Coronary artery (tissue), 2 donors: ENCODE results near the gene PRKG1.

Experiments used
- DNase-seq: peaks from one replicate; pipeline ENCODE4 v3.0.0-alpha.2; 2017; ENCODE audit warnings: low spot score
- H3K27ac ChIP-seq, 2 donors: fragments of 200-600 bp; sonication (generic); one replicate each; pipeline ENCODE4 v1.5.1; 2016 to 2019
- H3K4me3 ChIP-seq: fragments of 200-600 bp; sonication (generic); 2 replicates; pipeline ENCODE4 v1.5.1; 2016; ENCODE audit warnings: mild to moderate bottlenecking, moderate library complexity
- TF ChIP-seq, protein P1 (sequence below): fragments of 200-600 bp; sonication (generic); IDR thresholded peaks from one replicate; pipeline ENCODE4 v1.5.1; 2019; ENCODE audit warnings: antibody characterized with exemption

Gene PRKG1

DNA sequence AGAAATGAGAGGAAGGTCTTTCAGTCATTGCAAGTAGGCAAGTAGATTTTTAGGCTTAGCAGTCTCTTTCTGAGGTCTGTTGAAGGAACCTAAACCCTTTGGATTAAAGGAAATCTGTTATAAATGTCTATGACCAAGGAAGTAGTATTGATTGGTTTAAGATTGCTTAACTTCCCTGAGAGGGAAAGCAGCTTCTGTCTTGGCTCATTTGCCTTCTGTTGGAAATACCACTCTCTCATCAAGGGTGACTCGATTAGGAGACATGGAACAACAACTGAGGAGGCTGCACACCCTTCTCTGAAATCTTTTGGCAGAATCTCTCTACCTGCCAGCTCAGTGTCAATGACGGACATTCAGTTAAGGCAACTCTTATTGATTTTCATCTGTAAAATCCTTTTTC, 282.9 kb downstream of the PRKG1 start:
- TF ChIP-seq, protein P1, sequence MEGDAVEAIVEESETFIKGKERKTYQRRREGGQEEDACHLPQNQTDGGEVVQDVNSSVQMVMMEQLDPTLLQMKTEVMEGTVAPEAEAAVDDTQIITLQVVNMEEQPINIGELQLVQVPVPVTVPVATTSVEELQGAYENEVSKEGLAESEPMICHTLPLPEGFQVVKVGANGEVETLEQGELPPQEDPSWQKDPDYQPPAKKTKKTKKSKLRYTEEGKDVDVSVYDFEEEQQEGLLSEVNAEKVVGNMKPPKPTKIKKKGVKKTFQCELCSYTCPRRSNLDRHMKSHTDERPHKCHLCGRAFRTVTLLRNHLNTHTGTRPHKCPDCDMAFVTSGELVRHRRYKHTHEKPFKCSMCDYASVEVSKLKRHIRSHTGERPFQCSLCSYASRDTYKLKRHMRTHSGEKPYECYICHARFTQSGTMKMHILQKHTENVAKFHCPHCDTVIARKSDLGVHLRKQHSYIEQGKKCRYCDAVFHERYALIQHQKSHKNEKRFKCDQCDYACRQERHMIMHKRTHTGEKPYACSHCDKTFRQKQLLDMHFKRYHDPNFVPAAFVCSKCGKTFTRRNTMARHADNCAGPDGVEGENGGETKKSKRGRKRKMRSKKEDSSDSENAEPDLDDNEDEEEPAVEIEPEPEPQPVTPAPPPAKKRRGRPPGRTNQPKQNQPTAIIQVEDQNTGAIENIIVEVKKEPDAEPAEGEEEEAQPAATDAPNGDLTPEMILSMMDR = no peak
- H3K27ac ChIP-seq = no peak overlapping the region
- no peak for DNase-seq
- no peak overlapping the region for H3K4me3 ChIP-seq

DNA sequence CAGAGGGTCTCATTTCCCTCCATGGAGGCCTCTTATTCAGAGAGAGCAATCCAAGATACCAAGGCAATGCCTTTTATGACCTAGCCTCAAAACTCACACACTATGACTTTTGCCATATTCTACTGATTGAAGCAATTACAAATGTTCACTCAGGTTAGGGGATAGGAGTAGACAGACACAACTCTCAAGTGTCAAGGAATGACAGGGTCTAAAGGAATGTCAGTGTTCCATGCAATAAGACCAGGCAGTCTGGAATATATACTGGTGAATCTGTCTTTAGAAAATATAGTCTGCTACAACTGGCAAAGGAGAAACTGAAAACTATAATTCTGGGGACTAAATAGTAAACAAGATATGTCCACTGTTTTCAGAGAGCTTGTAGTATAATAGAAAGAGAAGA, 283.9 kb downstream of the PRKG1 start:
- DNase-seq = no peak
- H3K4me3 ChIP-seq = no peak overlapping the region
- TF ChIP-seq, protein P1 = no peak
- H3K27ac ChIP-seq = no peak overlapping the region

DNA sequence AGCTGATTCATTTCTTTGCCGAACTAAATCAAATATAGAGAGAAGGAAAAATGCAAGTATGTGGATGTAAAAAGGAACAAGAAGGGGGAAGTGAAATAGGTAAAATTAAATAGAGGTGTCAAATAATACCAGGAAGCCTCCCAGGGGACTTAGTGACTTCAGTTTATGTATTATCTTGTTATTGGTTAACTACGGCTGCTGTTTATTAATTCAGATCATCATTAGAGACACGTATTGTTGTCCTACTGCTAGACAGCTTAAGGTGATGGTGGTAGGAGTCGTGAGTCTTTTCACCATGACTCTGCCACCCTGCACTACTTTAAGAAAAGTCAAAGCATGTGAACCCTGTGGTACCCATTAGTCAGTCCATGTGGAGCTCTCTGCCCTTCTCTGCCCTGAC, 289.1 kb downstream of the PRKG1 start:
- Histone ChIP-seq H3K4me3 (no peak overlapping the region), H3K27ac (no peak overlapping the region)
- TF ChIP-seq, protein P1 = no peak
- no peak for DNase-seq

DNA sequence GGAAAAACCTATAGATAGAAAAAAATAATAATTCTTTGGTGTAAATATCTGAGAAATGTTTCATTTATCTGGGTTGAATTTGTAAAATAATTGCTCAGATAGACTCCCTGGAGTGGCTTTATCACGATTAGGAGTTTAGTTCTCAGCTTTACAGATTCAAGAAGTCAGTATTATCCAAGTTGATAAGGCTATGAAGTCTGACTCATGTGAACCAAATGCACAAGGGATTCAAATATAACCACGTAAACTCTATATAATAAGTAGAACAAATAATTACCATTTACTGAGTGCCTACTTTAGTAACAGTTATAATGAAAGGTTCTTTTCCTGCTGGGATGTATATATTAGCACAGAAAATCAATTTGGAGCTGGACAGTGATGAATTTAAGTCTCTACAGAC, 290.4 kb downstream of the PRKG1 start:
- Histone ChIP-seq H3K4me3 (no peak overlapping the region), H3K27ac (peak overlapping the region in 1 of 2 donors; percentile 51)
- TF ChIP-seq, protein P1 = no peak
- no peak for DNase-seq

DNA sequence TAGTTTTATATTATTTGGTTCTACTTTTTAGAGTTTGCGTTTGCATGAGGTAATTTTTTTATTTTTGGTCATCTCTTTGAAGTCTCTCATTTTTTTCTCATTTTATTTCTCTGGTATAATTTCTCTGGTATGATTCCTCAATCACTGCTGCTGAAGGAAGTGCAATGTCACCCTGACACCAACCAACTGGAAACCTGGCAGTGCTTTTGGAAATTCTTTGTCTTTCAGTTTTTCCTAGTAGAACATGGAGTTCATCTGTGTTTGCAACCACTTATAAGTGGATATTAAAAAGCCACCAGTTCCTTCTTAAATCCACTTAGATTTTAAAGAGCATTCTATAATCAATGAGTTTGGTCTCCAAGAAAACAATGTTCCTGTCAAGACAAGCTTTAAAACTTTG, 291.8 kb downstream of the PRKG1 start:
- TF ChIP-seq, protein P1 = no peak
- Histone ChIP-seq H3K27ac (peak overlapping the region; percentile 54 to 77), H3K4me3 (no peak overlapping the region)
- no peak for DNase-seq

DNA sequence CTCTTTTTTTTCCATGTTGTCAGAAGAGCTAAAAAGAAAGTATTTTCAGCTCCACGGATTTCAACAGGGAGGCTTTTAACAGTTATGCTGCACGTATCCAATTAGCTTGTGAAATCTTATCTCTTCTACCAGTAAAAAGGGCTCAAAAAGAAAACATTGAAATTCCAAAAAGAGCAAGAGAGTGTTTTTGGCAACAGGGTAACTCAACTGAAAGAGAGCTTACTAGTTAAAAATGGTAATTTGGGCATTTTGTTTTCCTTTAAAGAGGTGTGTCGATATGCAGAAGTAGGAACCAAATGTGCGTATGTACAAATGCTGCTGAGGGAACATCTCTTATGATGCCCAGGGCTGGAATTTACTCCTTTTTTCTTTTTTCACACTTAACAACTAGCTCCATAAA, 292.8 kb downstream of the PRKG1 start:
- TF ChIP-seq, protein P1 = no peak
- no peak for DNase-seq
- Histone ChIP-seq H3K27ac (peak overlapping the region; percentile 54 to 77), H3K4me3 (peak overlapping the region; percentile 55)

DNA sequence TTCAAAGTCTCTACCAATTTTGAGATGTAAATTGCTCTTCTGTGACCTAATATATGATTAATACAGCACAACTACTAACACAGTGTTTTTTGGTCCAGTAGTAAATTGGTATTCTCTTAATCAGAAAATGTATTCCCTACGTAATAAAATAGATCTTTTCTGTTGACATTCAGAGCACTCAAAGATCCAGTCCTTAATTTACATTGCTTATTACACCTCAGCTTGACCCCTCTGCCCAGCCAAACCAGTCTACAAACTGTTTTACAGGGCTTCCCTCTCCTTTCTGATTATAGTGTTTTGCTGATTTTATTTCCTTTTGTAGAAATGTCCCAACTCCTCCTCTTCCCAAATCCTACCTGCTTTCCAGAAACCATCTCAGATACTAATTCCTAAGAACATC, 293.4 kb downstream of the PRKG1 start:
- DNase-seq = no peak
- peak overlapping the region; percentile 55 for H3K4me3 ChIP-seq
- peak overlapping the region; percentile 54 to 77 for H3K27ac ChIP-seq
- TF ChIP-seq, protein P1 = no peak
